ENCODE data around the gene VAV2. TPM values are rescaled to one million over a fixed set of nuclear protein-coding genes. Genes with fewer than 3 reads are reported as not detected.
"Not testable (repeated sequence)": the region's sequence is repeated elsewhere in the genome, so short reads cannot be mapped to it uniquely, and the experiment has no call there.

VAV2 gene
- total RNA-seq, 1 experiment from 2014 or later = 4.4 TPM

- in situ Hi-C loops (cut with HindIII; ENCODE audit: low pct_unique_long_range_greater_than_20kb, low sequenced_read_pairs) = no loop called here
- DNase-seq (ENCODE audit: low read depth, low spot score) = no peak
Observed at GRCh38 chr9:133967024-133967741, 24.9 kb downstream of the VAV2 start.

- in situ Hi-C loops (cut with HindIII; ENCODE audit: low pct_unique_long_range_greater_than_20kb, low sequenced_read_pairs) = no loop called here
- DNase-seq (ENCODE audit: low read depth, low spot score) = no peak
Observed at GRCh38 chr9:133964463-133964862, 27.7 kb downstream of the VAV2 start.

- no peak for DNase-seq (ENCODE audit: low read depth, low spot score)
- in situ Hi-C loops (cut with HindIII; ENCODE audit: low pct_unique_long_range_greater_than_20kb, low sequenced_read_pairs) = no loop called here
Observed at GRCh38 chr9:133963166-133963565, 29.0 kb downstream of the VAV2 start.

GRCh38 chr9:133962341-133962740 lies 29.8 kb downstream of the VAV2 start:
- in situ Hi-C loops (cut with HindIII; ENCODE audit: low pct_unique_long_range_greater_than_20kb, low sequenced_read_pairs) = no loop called here
- DNase-seq (ENCODE audit: low read depth, low spot score) = no peak

GRCh38 chr9:133961226-133962165 lies 30.6 kb downstream of the VAV2 start:
- no peak for DNase-seq (ENCODE audit: low read depth, low spot score)
- in situ Hi-C loops (cut with HindIII; ENCODE audit: low pct_unique_long_range_greater_than_20kb, low sequenced_read_pairs) = no loop called here

GRCh38 chr9:133960568-133961129 lies 31.5 kb downstream of the VAV2 start:
- no peak for DNase-seq (ENCODE audit: low read depth, low spot score)
- in situ Hi-C loops (cut with HindIII; ENCODE audit: low pct_unique_long_range_greater_than_20kb, low sequenced_read_pairs) = no loop called here

GRCh38 chr9:133959966-133960567 lies 32.1 kb downstream of the VAV2 start:
- in situ Hi-C loops (cut with HindIII; ENCODE audit: low pct_unique_long_range_greater_than_20kb, low sequenced_read_pairs) = no loop called here

GRCh38 chr9:133959171-133959570 lies 33.0 kb downstream of the VAV2 start:
- in situ Hi-C loops (cut with HindIII; ENCODE audit: low pct_unique_long_range_greater_than_20kb, low sequenced_read_pairs) = no loop called here
- DNase-seq (ENCODE audit: low read depth, low spot score) = no peak

More at GRCh38 chr9:133959966-133960567, 32.1 kb downstream of the VAV2 start:
- no peak for DNase-seq (ENCODE audit: low read depth, low spot score)

GRCh38 chr9:133958756-133959155 lies 33.4 kb downstream of the VAV2 start:
- no peak for DNase-seq (ENCODE audit: low read depth, low spot score)
- in situ Hi-C loops (cut with HindIII; ENCODE audit: low pct_unique_long_range_greater_than_20kb, low sequenced_read_pairs) = no loop called here

- in situ Hi-C loops (cut with HindIII; ENCODE audit: low pct_unique_long_range_greater_than_20kb, low sequenced_read_pairs); DNase-seq (ENCODE audit: low read depth, low spot score): not testable (repeated sequence)
Observed at GRCh38 chr9:133957772-133958171, 34.4 kb downstream of the VAV2 start.

GRCh38 chr9:133957328-133957727 lies 34.8 kb downstream of the VAV2 start:
- no peak for DNase-seq (ENCODE audit: low read depth, low spot score)
- in situ Hi-C loops (cut with HindIII; ENCODE audit: low pct_unique_long_range_greater_than_20kb, low sequenced_read_pairs) = no loop called here

GRCh38 chr9:133956520-133957076 lies 35.5 kb downstream of the VAV2 start:
- in situ Hi-C loops (cut with HindIII; ENCODE audit: low pct_unique_long_range_greater_than_20kb, low sequenced_read_pairs) = no loop called here
- DNase-seq (ENCODE audit: low read depth, low spot score) = no peak

- in situ Hi-C loops (cut with HindIII; ENCODE audit: low pct_unique_long_range_greater_than_20kb, low sequenced_read_pairs) = no loop called here
- no peak for DNase-seq (ENCODE audit: low read depth, low spot score)
Observed at GRCh38 chr9:133955821-133956411, 36.2 kb downstream of the VAV2 start.

- in situ Hi-C loops (cut with HindIII; ENCODE audit: low pct_unique_long_range_greater_than_20kb, low sequenced_read_pairs) = no loop called here
- no peak for DNase-seq (ENCODE audit: low read depth, low spot score)
Observed at GRCh38 chr9:133954862-133955529, 37.1 kb downstream of the VAV2 start.

GRCh38 chr9:133953976-133954709 lies 38.0 kb downstream of the VAV2 start:
- no peak for DNase-seq (ENCODE audit: low read depth, low spot score)
- in situ Hi-C loops (cut with HindIII; ENCODE audit: low pct_unique_long_range_greater_than_20kb, low sequenced_read_pairs) = no loop called here

GRCh38 chr9:133953621-133953975 lies 38.5 kb downstream of the VAV2 start:
- DNase-seq (ENCODE audit: low read depth, low spot score) = no peak
- in situ Hi-C loops (cut with HindIII; ENCODE audit: low pct_unique_long_range_greater_than_20kb, low sequenced_read_pairs) = no loop called here

All from SK-MEL-5 (cell line).